Measurements from ENCODE around the gene ISG20. TPM values are rescaled to one million over a fixed set of nuclear protein-coding genes. Genes with fewer than 3 reads are reported as not detected.
A peak's percentile ranks its signal among the peaks of the same experiment; 100 is the strongest.

The ISG20 gene
- total and polyA plus RNA-seq, 2 of the 8 experiments (the other 6 are each of a cell fraction or from before 2014, with no cell fraction given) = 2.9 to 5.2 TPM

DNA sequence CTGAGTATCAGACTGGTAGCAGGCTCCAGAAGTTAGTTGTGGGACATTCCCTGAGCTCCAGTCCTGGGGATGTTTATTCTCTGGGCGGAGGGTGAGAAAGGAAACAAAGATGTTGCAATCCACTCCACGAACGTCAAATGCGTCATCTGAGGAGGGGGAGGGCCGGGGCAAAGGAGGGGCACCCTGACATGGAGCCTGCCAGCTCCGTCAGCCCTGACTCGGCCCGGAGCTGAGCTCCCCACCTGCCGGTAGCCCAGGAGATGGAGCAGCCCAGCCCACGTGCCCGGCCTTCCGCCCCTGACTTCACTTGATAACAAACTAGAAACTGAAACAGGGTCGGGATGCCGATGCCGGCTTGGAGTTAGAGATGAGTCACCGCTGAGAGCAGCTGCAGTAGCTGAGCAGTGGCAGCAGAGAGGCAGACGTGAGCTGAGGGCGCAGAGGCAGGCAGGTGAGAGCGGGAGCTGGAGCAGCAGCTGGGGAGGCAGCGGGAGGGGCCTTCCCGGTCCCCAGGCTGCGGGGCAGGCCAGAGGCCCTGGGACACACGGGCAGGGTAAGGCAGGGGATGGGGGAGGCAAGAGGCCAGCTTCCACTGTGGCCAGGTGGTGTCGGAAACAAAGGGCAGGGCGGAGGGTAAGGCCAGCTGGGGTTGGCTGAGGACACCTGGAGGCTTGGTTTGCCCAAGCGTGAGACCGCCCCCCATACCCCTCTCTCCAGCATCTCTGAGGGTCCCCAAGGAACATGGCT is at the start of gene ISG20 (continued):
- TF ChIP-seq, protein P1, sequence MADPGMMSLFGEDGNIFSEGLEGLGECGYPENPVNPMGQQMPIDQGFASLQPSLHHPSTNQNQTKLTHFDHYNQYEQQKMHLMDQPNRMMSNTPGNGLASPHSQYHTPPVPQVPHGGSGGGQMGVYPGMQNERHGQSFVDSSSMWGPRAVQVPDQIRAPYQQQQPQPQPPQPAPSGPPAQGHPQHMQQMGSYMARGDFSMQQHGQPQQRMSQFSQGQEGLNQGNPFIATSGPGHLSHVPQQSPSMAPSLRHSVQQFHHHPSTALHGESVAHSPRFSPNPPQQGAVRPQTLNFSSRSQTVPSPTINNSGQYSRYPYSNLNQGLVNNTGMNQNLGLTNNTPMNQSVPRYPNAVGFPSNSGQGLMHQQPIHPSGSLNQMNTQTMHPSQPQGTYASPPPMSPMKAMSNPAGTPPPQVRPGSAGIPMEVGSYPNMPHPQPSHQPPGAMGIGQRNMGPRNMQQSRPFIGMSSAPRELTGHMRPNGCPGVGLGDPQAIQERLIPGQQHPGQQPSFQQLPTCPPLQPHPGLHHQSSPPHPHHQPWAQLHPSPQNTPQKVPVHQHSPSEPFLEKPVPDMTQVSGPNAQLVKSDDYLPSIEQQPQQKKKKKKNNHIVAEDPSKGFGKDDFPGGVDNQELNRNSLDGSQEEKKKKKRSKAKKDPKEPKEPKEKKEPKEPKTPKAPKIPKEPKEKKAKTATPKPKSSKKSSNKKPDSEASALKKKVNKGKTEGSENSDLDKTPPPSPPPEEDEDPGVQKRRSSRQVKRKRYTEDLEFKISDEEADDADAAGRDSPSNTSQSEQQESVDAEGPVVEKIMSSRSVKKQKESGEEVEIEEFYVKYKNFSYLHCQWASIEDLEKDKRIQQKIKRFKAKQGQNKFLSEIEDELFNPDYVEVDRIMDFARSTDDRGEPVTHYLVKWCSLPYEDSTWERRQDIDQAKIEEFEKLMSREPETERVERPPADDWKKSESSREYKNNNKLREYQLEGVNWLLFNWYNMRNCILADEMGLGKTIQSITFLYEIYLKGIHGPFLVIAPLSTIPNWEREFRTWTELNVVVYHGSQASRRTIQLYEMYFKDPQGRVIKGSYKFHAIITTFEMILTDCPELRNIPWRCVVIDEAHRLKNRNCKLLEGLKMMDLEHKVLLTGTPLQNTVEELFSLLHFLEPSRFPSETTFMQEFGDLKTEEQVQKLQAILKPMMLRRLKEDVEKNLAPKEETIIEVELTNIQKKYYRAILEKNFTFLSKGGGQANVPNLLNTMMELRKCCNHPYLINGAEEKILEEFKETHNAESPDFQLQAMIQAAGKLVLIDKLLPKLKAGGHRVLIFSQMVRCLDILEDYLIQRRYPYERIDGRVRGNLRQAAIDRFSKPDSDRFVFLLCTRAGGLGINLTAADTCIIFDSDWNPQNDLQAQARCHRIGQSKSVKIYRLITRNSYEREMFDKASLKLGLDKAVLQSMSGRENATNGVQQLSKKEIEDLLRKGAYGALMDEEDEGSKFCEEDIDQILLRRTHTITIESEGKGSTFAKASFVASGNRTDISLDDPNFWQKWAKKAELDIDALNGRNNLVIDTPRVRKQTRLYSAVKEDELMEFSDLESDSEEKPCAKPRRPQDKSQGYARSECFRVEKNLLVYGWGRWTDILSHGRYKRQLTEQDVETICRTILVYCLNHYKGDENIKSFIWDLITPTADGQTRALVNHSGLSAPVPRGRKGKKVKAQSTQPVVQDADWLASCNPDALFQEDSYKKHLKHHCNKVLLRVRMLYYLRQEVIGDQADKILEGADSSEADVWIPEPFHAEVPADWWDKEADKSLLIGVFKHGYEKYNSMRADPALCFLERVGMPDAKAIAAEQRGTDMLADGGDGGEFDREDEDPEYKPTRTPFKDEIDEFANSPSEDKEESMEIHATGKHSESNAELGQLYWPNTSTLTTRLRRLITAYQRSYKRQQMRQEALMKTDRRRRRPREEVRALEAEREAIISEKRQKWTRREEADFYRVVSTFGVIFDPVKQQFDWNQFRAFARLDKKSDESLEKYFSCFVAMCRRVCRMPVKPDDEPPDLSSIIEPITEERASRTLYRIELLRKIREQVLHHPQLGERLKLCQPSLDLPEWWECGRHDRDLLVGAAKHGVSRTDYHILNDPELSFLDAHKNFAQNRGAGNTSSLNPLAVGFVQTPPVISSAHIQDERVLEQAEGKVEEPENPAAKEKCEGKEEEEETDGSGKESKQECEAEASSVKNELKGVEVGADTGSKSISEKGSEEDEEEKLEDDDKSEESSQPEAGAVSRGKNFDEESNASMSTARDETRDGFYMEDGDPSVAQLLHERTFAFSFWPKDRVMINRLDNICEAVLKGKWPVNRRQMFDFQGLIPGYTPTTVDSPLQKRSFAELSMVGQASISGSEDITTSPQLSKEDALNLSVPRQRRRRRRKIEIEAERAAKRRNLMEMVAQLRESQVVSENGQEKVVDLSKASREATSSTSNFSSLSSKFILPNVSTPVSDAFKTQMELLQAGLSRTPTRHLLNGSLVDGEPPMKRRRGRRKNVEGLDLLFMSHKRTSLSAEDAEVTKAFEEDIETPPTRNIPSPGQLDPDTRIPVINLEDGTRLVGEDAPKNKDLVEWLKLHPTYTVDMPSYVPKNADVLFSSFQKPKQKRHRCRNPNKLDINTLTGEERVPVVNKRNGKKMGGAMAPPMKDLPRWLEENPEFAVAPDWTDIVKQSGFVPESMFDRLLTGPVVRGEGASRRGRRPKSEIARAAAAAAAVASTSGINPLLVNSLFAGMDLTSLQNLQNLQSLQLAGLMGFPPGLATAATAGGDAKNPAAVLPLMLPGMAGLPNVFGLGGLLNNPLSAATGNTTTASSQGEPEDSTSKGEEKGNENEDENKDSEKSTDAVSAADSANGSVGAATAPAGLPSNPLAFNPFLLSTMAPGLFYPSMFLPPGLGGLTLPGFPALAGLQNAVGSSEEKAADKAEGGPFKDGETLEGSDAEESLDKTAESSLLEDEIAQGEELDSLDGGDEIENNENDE (IDR thresholded peaks at IDR 0.05; ENCODE audit: insufficient replicate concordance, low read length) = no peak
- TF ChIP-seq ASH2L (IDR thresholded peaks at IDR 0.05; ENCODE audit: low read length) (peak; percentile 82), FOSL1 (IDR thresholded peaks at IDR 0.05; ENCODE audit: insufficient read depth, low read depth, low read length) (0 out of 2 replicates have a peak, but pooled peaks have one; percentile 56), MAFK (IDR thresholded peaks at IDR 0.05; ENCODE audit: low read depth, low read length) (peak; percentile 20; the same call in 1 of the 2 replicates), POLR2AphosphoS5 (IDR thresholded peaks at IDR 0.05; ENCODE audit: low read depth, low read length) (peak; percentile 91), CHD1 (IDR thresholded peaks at IDR 0.05; ENCODE audit: low read depth, low read length) (no peak), BACH1 (IDR thresholded peaks at IDR 0.05; ENCODE audit: low read length) (no peak), GABPA (IDR thresholded peaks at IDR 0.05; ENCODE audit: borderline replicate concordance, insufficient read depth, low read length) (no peak), SUZ12 (IDR thresholded peaks at IDR 0.05; ENCODE audit: low read length) (no peak)
- TF ChIP-seq, protein P2, sequence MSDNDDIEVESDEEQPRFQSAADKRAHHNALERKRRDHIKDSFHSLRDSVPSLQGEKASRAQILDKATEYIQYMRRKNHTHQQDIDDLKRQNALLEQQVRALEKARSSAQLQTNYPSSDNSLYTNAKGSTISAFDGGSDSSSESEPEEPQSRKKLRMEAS (IDR thresholded peaks at IDR 0.05) = peak; percentile 98
